ENCODE results near the gene CORO2B. TPM values are rescaled to one million over a fixed set of nuclear protein-coding genes. Genes with fewer than 3 reads are reported as not detected.

The CORO2B gene
- total RNA-seq, 2 donors from 2014 or later: 1.0 to 4.0 TPM

GRCh38 chr15:68696414-68697363 is 117.9 kb downstream of the CORO2B start:
- WGBS, 2 donors: 85% methylated on average over 8 of the region's 8 CpGs
- Histone ChIP-seq H3K27ac (no peak overlapping the region), H3K27me3 (no peaks in the 10 kb centered on the region), H3K4me3 (no peak overlapping the region), H3K4me1 (no peaks in the 10 kb centered on the region), H3K9me3 (no peaks in the 10 kb centered on the region), H3K36me3 (replicated peaks in 1 of 2; ENCODE audit: insufficient read depth in 1 of 2, low read depth in 2 of 2) (no peaks in the 10 kb centered on the region)
- ATAC-seq: no peak
- intact Hi-C loops (cut with DNase I): no loop called here
- no peak for TF ChIP-seq CTCF (IDR thresholded peaks at IDR 0.05)
- TF ChIP-seq POLR2A (IDR thresholded peaks at IDR 0.05): no peak
- no peak for DNase-seq

- no peaks in the 10 kb centered on the region for H3K9me3 ChIP-seq
- WGBS, 2 donors: 83 to 96% methylated on average over 3 to 9 of the region's 9 CpGs
- ATAC-seq (no peak), DNase-seq (no peak)
- no peak for TF ChIP-seq CTCF (IDR thresholded peaks at IDR 0.05)
- no peak for TF ChIP-seq POLR2A (IDR thresholded peaks at IDR 0.05)
- H3K4me3 ChIP-seq: no peak overlapping the region
- intact Hi-C loops (cut with DNase I): no loop called here
- no peaks in the 10 kb centered on the region for H3K36me3 ChIP-seq (replicated peaks in 1 of 2; ENCODE audit: insufficient read depth in 1 of 2, low read depth in 2 of 2)
- no peaks in the 10 kb centered on the region for H3K4me1 ChIP-seq
- no peaks in the 10 kb centered on the region for H3K27me3 ChIP-seq
- no peak overlapping the region for H3K27ac ChIP-seq
These were observed 119.2 kb downstream of the CORO2B start for GRCh38 chr15:68697711-68698690.

GRCh38 chr15:68698708-68699107 is 119.9 kb downstream of the CORO2B start:
- H3K4me3 ChIP-seq: no peak overlapping the region
- 52 to 70% methylated on average over 5 of the region's 5 CpGs for WGBS, 2 donors
- TF ChIP-seq POLR2A (IDR thresholded peaks at IDR 0.05) (no peak), CTCF (IDR thresholded peaks at IDR 0.05) (no peak)
- H3K27ac ChIP-seq: no peak overlapping the region
- intact Hi-C loops (cut with DNase I): no loop called here
- ATAC-seq (no peak), DNase-seq (no peak)
- no peaks in the 10 kb centered on the region for H3K4me1 ChIP-seq
- no peaks in the 10 kb centered on the region for H3K9me3 ChIP-seq
- no peaks in the 10 kb centered on the region for H3K36me3 ChIP-seq (replicated peaks in 1 of 2; ENCODE audit: insufficient read depth in 1 of 2, low read depth in 2 of 2)
- no peaks in the 10 kb centered on the region for H3K27me3 ChIP-seq

- 72 to 75% methylated on average over 12 of the region's 12 CpGs for WGBS, 2 donors
These were observed 120.5 kb downstream of the CORO2B start for GRCh38 chr15:68699124-68699880.

More at GRCh38 chr15:68699124-68699880, 120.5 kb downstream of the CORO2B start:
- DNase-seq: no peak
- ATAC-seq: no peak
- TF ChIP-seq CTCF (IDR thresholded peaks at IDR 0.05) (no peak), POLR2A (IDR thresholded peaks at IDR 0.05) (no peak)
- intact Hi-C loops (cut with DNase I): no loop called here
- Histone ChIP-seq H3K36me3 (replicated peaks in 1 of 2; ENCODE audit: insufficient read depth in 1 of 2, low read depth in 2 of 2) (no peaks in the 10 kb centered on the region), H3K4me3 (no peak overlapping the region), H3K9me3 (no peaks in the 10 kb centered on the region), H3K27me3 (no peaks in the 10 kb centered on the region), H3K27ac (no peak overlapping the region), H3K4me1 (peaks cover 2% of the 10 kb centered on the region)
